ENCODE results near the gene SIGLEC1. TPM values are rescaled to one million over a fixed set of nuclear protein-coding genes. Genes with fewer than 3 reads are reported as not detected.

The SIGLEC1 gene
- total and polyA plus RNA-seq, 8 donors, result 1.8 to 45.8 (median 2.6) TPM

DNA sequence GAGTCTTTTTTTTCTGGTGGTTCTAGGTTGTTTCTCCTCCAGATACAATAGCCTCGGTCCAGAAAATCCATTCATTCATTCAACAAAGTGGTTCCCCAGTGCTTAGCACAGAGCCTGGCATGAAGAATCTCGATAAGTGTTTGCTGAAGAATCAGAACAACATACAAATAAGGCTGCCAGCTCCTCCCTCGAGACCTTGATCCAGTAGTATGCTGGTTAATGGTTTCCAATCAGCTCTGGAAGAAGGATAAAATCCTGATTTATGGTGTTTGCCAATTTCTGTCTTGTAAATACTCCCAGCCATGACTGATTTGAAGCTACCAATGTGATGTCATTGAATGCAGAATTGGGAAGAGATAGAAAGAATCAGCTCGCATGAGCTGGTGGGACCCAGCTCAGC lies 23.4 kb upstream of the SIGLEC1 start:
- no peak for DNase-seq
- H3K27me3 ChIP-seq, result peaks cover 5 to 31% of the 10 kb centered on the region in 2 donors
- no peak for ATAC-seq
- intact Hi-C loops (cut with DNase I), result no loop called here
- H3K9me3 ChIP-seq, result no peaks in the 10 kb centered on the region
- TF ChIP-seq, protein P1, sequence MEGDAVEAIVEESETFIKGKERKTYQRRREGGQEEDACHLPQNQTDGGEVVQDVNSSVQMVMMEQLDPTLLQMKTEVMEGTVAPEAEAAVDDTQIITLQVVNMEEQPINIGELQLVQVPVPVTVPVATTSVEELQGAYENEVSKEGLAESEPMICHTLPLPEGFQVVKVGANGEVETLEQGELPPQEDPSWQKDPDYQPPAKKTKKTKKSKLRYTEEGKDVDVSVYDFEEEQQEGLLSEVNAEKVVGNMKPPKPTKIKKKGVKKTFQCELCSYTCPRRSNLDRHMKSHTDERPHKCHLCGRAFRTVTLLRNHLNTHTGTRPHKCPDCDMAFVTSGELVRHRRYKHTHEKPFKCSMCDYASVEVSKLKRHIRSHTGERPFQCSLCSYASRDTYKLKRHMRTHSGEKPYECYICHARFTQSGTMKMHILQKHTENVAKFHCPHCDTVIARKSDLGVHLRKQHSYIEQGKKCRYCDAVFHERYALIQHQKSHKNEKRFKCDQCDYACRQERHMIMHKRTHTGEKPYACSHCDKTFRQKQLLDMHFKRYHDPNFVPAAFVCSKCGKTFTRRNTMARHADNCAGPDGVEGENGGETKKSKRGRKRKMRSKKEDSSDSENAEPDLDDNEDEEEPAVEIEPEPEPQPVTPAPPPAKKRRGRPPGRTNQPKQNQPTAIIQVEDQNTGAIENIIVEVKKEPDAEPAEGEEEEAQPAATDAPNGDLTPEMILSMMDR (IDR thresholded peaks at IDR 0.05), result no peak
- H3K36me3 ChIP-seq, result no peaks in the 10 kb centered on the region
- no peak overlapping the region for H3K4me3 ChIP-seq
- no peak overlapping the region for H3K27ac ChIP-seq
- peaks cover 6 to 50% of the 10 kb centered on the region in 2 donors for H3K4me1 ChIP-seq

DNA sequence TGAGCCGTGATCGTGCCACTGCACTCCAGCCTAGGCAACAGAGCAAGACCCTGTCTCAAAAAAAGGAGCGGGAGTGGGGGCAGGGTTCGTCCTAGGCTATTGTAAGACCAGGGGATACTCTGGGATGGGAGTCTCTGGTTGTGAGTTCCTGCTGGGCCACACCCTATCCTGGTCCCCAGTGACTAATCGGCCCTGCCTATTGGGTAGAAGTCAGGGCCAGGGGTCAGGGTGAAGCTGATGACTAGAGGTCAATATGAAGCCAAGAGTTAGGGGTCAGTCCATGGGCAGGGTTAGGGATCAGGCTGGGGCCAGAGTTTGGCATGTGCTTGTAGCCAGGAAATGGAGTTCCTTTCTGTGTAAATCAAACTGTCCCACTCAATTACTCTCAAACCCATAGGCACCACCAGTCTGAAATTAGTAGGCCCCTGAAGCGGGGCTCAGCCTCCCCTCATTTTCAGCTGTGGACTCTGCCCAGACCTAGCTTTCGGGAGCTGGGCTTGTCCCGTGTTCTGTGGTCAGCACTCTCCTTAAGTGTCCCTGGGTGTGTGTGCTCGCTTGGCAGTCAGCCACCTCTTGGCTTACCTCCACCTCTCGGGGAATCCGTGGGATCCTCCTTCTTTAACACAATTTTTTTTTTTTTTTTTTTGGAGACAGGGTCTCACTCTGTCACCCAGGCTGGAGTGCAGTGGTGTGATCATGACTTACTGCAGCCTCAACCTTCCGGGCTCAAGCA lies 21.9 kb upstream of the SIGLEC1 start:
- ATAC-seq (peak; percentile 66), DNase-seq (peak in 1 of 4 donors; percentile 66)
- no peaks in the 10 kb centered on the region for H3K9me3 ChIP-seq
- peak overlapping the region in 1 of 2 donors; percentile 51 for H3K4me3 ChIP-seq
- TF ChIP-seq, protein P1 (IDR thresholded peaks at IDR 0.05), result no peak
- peaks cover 5 to 42% of the 10 kb centered on the region in 2 donors for H3K27me3 ChIP-seq
- intact Hi-C loops (cut with DNase I), result no loop called here
- peaks cover 6 to 40% of the 10 kb centered on the region in 2 donors for H3K4me1 ChIP-seq
- H3K36me3 ChIP-seq, result no peaks in the 10 kb centered on the region
- peak overlapping the region; percentile 57 to 69 for H3K27ac ChIP-seq

DNA sequence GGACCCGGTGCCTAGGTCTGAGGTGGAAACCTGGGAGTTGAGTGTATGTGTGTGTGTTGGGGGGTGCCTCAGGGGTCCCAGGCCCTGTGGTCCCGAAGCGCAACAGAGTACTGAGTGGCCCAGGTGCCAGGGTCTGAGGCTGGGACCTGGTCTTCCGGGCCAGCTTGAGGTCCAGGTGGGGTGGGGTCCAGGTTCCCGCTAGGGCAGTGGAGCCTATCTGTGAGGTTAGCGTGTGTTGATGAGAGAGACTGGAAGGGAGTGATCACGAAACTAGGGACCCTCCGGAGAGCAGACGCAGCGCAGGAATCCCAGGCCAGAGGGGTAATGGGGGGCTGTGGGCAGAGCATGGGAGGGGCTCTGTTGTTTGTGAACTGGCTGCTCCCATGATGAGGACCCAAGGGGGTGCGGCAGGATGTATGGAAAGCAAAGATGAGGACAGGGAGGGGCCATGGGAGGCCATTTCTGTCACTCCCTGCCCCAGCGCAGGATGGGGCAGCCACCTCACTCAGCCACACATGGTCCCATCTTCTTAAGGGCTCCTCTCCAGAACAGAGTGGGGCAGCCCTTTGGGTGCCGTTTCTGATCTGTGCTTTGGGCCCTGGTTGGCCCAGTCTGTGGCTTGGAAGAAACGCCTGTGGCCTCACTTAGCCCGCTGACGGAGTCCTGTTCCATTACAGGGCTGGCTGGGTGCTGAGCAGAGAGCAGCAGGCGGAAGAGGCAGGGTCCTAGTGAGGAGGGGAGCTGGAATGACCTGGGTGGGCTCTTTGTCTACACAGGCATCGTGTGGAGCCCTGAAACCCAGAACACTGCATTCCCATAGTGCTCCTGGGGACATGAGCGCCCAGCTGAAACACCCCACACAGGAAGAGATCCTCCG lies 21.0 kb upstream of the SIGLEC1 start:
- H3K36me3 ChIP-seq, result no peaks in the 10 kb centered on the region
- H3K27me3 ChIP-seq, result peaks cover 5 to 50% of the 10 kb centered on the region in 2 donors
- no peak for DNase-seq
- H3K9me3 ChIP-seq, result no peaks in the 10 kb centered on the region
- TF ChIP-seq, protein P1 (IDR thresholded peaks at IDR 0.05), result no peak
- ATAC-seq, result no peak
- peak overlapping the region; percentile 57 to 69 for H3K27ac ChIP-seq
- H3K4me3 ChIP-seq, result peak overlapping the region; percentile 21 to 51
- H3K4me1 ChIP-seq, result peaks cover 6 to 32% of the 10 kb centered on the region in 2 donors
- intact Hi-C loops (cut with DNase I), result no loop called here

DNA sequence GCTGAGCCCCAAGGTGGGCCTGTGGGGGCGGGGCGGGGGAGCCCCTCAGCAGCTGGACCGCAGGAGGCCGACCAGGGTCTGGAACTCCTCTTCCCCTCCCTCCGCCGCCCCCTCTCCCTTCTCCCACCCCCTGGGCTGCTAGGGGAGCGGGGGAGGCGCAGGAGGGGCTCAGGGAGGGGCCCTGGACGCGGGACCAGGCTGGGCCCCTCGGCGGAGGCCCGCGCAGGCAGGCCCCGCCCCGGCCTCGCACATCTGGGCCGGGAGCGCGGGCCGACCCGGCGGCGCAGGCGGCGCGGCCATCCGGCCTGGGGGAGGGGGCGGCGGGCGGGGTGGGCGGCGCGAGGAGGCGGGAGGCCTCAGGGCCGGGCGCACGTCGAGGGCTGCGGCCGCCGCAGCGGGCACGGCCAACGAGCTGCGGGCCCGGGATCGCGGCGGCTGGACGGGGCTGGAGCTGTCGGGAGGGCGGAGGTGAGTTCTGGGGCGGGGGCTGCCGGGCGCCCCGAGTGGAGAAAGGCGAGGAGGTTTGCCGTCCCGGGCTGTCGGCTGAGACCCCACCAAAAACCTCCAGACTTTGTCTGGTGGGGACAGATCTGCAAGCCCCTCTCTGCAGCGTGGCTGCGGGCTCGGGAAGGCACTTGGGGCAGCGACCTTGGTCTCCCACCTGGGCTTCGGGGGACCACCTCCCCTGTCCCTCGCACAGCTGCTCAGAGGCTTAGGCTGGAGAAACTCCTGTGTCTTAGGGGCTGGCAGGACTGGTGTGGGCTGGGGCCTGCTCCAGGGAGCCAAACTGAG lies 20.1 kb upstream of the SIGLEC1 start, which contains the start of gene HSPA12B:
Gene HSPA12B, plus strand, starts transcription at position 359 of the 792 bp plus-strand sequence. CDS start 5,990 bp downstream, outside the sequence.
- peak in 1 of 4 donors; percentile 70 for DNase-seq
- no peaks in the 10 kb centered on the region for H3K36me3 ChIP-seq
- intact Hi-C loops (cut with DNase I), result no loop called here
- TF ChIP-seq, protein P1 (IDR thresholded peaks at IDR 0.05), result no peak
- H3K4me3 ChIP-seq, result peak within 1 kb of the TSS; percentile 21 to 51
- no peaks in the 10 kb centered on the region for H3K9me3 ChIP-seq
- peak within 1 kb of the TSS; percentile 57 to 69 for H3K27ac ChIP-seq
- peak; percentile 8 for ATAC-seq
- peaks cover 6 to 28% of the 10 kb centered on the region in 2 donors for H3K4me1 ChIP-seq
- H3K27me3 ChIP-seq, result peaks cover 5 to 58% of the 10 kb centered on the region in 2 donors
